HG03342 (cell line): Measurements from ENCODE around the gene ARPC1A.
"Not testable (repeated sequence)": the region's sequence is repeated elsewhere in the genome, so short reads cannot be mapped to it uniquely, and the experiment has no call there.

Experiments used
- ATAC-seq: cut with Tn5 transposase; IDR thresholded peaks from one replicate; pipeline ENCODE4 v1.9.1; 2021; ENCODE audit warnings: mild to moderate bottlenecking, moderate library complexity; ENCODE audit not compliant: unreplicated experiment

Gene ARPC1A

DNA sequence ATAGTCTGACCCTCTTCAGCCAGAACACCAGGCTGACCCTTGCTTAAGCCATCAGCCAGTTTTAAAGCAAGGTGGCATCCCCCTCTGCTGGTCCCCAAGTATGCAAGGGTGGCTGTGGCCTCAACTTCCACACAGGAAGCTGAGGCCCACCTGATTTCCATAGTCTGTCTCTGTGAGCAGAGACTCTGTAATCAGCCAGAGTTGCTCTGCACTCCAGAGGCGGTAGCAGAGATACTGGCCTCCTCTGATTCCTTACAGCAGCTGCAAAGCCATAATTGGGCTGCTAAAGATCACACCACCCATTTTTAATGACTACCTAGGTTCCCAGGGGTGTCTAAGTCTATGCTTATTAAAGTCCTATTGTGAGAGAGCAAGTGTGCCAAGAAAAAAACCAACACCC is 80.9 kb downstream of the ARPC1A start:
- ATAC-seq = no peak

DNA sequence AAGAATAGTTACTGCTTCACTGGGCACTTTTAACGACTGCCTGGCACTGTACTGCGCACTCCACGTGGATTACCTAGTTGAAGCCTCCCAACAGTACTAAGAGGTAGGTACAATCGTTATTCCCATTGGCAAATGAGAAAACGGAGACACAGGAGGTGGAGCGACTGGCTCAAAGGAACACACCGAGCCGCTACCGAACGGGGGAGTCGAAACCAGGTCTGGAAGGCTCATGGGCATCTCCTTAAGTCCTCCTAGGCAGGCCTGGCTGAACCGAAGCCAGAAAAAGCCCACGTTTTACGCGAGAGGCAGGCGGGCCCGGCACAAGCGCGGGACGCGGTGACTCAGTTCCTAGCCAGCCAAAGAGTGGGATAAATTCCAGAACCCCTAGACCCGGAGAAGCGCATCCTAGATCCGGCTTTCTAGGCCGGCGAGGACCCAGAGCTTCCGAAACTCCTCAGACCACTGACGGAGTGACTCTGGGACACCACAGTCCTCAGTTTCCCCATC is 82.2 kb downstream of the ARPC1A start:
- no peak for ATAC-seq

- ATAC-seq = peak; percentile 74
These were observed 82.9 kb downstream of the ARPC1A start, which contains the start of the genes BUD31 and PDAP1 for GRCh38 chr7:99408379-99409191. BUD31 (plus strand) TSS chr7:99408969; CDS start chr7:99411093, 2,124 bp downstream. PDAP1 (minus strand) TSS chr7:99408597; CDS start chr7:99408548, 49 bp downstream.

- ATAC-seq = peak; percentile 1
These were observed 83.5 kb downstream of the ARPC1A start for GRCh38 chr7:99409192-99409572.

GRCh38 chr7:99409806-99410205 is 84.1 kb downstream of the ARPC1A start:
- no peak for ATAC-seq

DNA sequence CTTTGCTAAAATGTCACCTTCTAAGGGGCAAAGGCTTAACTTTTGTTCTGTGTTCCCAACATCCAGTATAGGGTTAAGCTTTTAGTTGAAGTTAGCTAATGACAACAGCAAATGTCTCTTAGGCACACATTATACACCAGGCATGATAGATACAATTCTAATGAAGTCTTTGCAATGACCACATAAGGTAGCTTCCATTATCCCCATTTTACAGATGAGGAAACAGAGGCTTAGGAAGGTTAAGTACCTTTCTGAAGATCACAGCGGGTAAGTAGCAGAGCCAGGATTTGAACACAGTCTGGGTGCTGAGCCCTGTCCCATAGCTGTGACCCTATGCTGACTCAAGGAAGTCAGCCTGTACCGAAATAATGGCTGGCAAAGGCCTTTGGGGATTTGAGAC is 84.9 kb downstream of the ARPC1A start:
- ATAC-seq = no peak

GRCh38 chr7:99415513-99416127 is 89.9 kb downstream of the ARPC1A start:
- ATAC-seq = not testable (repeated sequence)
